HCT116 (cell line): ENCODE measurements around the gene HEPACAM2. TPM values are rescaled to one million over a fixed set of nuclear protein-coding genes. Genes with fewer than 3 reads are reported as not detected.

Source experiments
- ATAC-seq: fragments of 200-7000 bp; cut with Tn5 transposase; 2 replicates; pipeline ENCODE4 v1.9.1; 2020; ENCODE audit warnings: mild to moderate bottlenecking, moderate library complexity
- BruUV-seq: library from RNA; stranded (reverse); fragments of 400-500 nt; replicated peaks from 2 replicates; lab custom pipeline; 2021; lab: Mats Ljungman, UMichigan
- CTCF ChIA-PET: fragments of 300-600 bp; sonication (Branson Sonifier 250); formaldehyde crosslinking; loops from one replicate; lab custom pipeline; 2021; ENCODE audit warnings: antibody characterized with exemption; lab: Charles Lee
- POLR2A ChIA-PET: fragments of 300-600, 350-600 bp; sonication (Branson Sonifier 250); formaldehyde crosslinking; loops from one replicate; lab custom pipeline; 2021; ENCODE audit warnings: antibody characterized with exemption; lab: Charles Lee
- RAD21 ChIA-PET, 2 experiments: fragments of 300-600 bp; sonication (Branson Sonifier 250); formaldehyde crosslinking; loops; one replicate each; lab custom pipeline; 2023; ENCODE audit warnings: low total read pairs in 2 of 2; ENCODE audit not compliant: uncharacterized antibody in 2 of 2, unreplicated experiment in 2 of 2, low non-redundant PET in 1 of 2; lab: Charles Lee
- DNase-seq: peaks from one replicate; pipeline ENCODE4 v3.0.0-alpha.2; 2010; ENCODE audit warnings: low read depth, low spot score
- H2AFZ ChIP-seq: fragments of 200-600 bp; shearing (Covaris generic), sonication (generic); 2 replicates; pipeline ENCODE4 v1.6.1; 2017; ENCODE audit warnings: low read depth, mixed run types, mixed read lengths, antibody characterized with exemption, low read length; ENCODE audit not compliant: poor library complexity, severe bottlenecking
- H3K27ac ChIP-seq: 2 replicates; pipeline ENCODE4 v1.5.1; 2012; ENCODE audit warnings: low read depth, low read length
- H3K27me3 ChIP-seq: fragments of 200-600 bp; sonication (generic); 2 replicates; pipeline ENCODE4 v1.6.1; 2016; ENCODE audit warnings: mixed run types, low read length, mixed read lengths; ENCODE audit not compliant: insufficient read depth
- H3K36me3 ChIP-seq, 2 experiments: fragments of 200-500 bp in 1 of 2; fragments of 200-600 bp in 1 of 2; sonication (Bioruptor generic) in 1 of 2; sonication (generic) in 1 of 2; 2 replicates each; pipeline versions ENCODE4 v1.5.1 to v1.6.1; 2014 to 2016; ENCODE audit warnings: low read length in 2 of 2, inconsistent platforms in 1 of 2, mixed read lengths in 1 of 2, mixed run types in 1 of 2; ENCODE audit not compliant: insufficient read depth in 2 of 2, control insufficient read depth in 1 of 2
- H3K4me1 ChIP-seq, 2 experiments: fragments of 200-600 bp in 1 of 2; sonication (generic) in 1 of 2; 2 replicates each; pipeline versions ENCODE4 v1.5.1 to v1.6.1; 2012 to 2017; ENCODE audit warnings: low read length in 2 of 2, inconsistent platforms in 1 of 2, mild to moderate bottlenecking in 1 of 2, mixed read lengths in 1 of 2, mixed run types in 1 of 2, moderate library complexity in 1 of 2; ENCODE audit not compliant: insufficient read depth in 2 of 2, control insufficient read depth in 1 of 2
- H3K4me2 ChIP-seq: fragments of 200-600 bp; sonication (generic); 2 replicates; pipeline ENCODE4 v1.6.1; 2017; ENCODE audit warnings: mixed run types, low read length, mixed read lengths
- H3K4me3 ChIP-seq, 2 experiments: fragments of 200-600 bp in 1 of 2; sonication (generic) in 1 of 2; replicated peaks in 1 of 2; 2 replicates each; pipeline ENCODE4 v1.5.1; 2011 to 2016; ENCODE audit warnings: low read length in 2 of 2, control low read depth in 1 of 2, low read depth in 1 of 2, mild to moderate bottlenecking in 1 of 2, mixed read lengths in 1 of 2, mixed run types in 1 of 2
- H3K79me2 ChIP-seq: fragments of 200-600 bp; sonication (generic); 2 replicates; pipeline ENCODE4 v1.6.1; 2017; ENCODE audit warnings: mild to moderate bottlenecking, mixed run types, low read length, moderate library complexity, mixed read lengths; ENCODE audit not compliant: insufficient read depth
- H3K9ac ChIP-seq: fragments of 200-600 bp; sonication (generic); 2 replicates; pipeline ENCODE4 v1.6.1; 2016; ENCODE audit warnings: low read length, mixed read lengths
- H3K9me2 ChIP-seq: fragments of 200-600 bp; sonication (generic), shearing (Covaris generic); 2 replicates; pipeline ENCODE4 v1.6.1; 2017; ENCODE audit warnings: mixed run types, mild to moderate bottlenecking, moderate library complexity; ENCODE audit not compliant: insufficient read depth
- H3K9me3 ChIP-seq, 2 experiments: fragments of 200-500 bp in 1 of 2; fragments of 200-600 bp in 1 of 2; sonication (Bioruptor generic) in 1 of 2; sonication (generic) in 1 of 2; 2 replicates each; pipeline ENCODE4 v1.6.1; 2014 to 2017; ENCODE audit warnings: low read length in 2 of 2, mixed read lengths in 2 of 2, inconsistent platforms in 1 of 2, low read depth in 1 of 2, mild to moderate bottlenecking in 1 of 2, mixed run types in 1 of 2, moderate library complexity in 1 of 2; ENCODE audit not compliant: control insufficient read depth in 1 of 2, insufficient read depth in 1 of 2
- H4K20me1 ChIP-seq: fragments of 200-600 bp; sonication (generic), shearing (Covaris generic); 2 replicates; pipeline ENCODE4 v1.6.1; 2017; ENCODE audit warnings: mixed run types, mild to moderate bottlenecking, moderate library complexity; ENCODE audit not compliant: insufficient read depth
- ATF3 ChIP-seq: IDR thresholded peaks from 2 replicates; pipeline ENCODE4 v1.6.1; 2012
- ELF1 ChIP-seq: IDR thresholded peaks from 2 replicates; pipeline ENCODE4 v1.6.1; 2012; ENCODE audit warnings: low read depth, borderline replicate concordance
- EZH2 ChIP-seq: fragments of 200-600 bp; sonication (generic); IDR thresholded peaks from 2 replicates; pipeline ENCODE4 v1.6.1; 2017; ENCODE audit warnings: antibody characterized with exemption, mixed run types
- FOSL1 ChIP-seq: IDR thresholded peaks from 2 replicates; pipeline ENCODE4 v1.6.1; 2012; ENCODE audit warnings: low read depth
- POLR2AphosphoS5 ChIP-seq: IDR thresholded peaks from 2 replicates; pipeline ENCODE4 v1.6.1; 2011; ENCODE audit warnings: mild to moderate bottlenecking, low read depth, low read length, moderate library complexity
- SRF ChIP-seq: IDR thresholded peaks from 2 replicates; pipeline ENCODE4 v1.6.1; 2012; ENCODE audit warnings: low read depth
- intact Hi-C: fragments of 100-400 bp; cut with micrococcal nuclease; formaldehyde crosslinking; loops from 2 replicates; pipeline ENCODE4 v1.10.0; 2022
- total RNA-seq: library from RNA; stranded (reverse); gene quantifications from one replicate; pipeline ENCODE4 v1.2.1, GENCODE V29; 2021; ENCODE audit not compliant: unreplicated experiment
- TF ChIP-seq, protein P1 (sequence below): IDR thresholded peaks from 2 replicates; pipeline ENCODE4 v1.6.1; 2012; ENCODE audit warnings: low read depth

The HEPACAM2 gene
- total RNA-seq, 1 experiment from 2014 or later, result not detected

GRCh38 chr7:93239824-93240223 lies 13.6 kb upstream of the HEPACAM2 start:
- H3K4me1 ChIP-seq, result no peaks in the 10 kb centered on the region
- H3K4me3 ChIP-seq, result no peak overlapping the region
- no peaks in the 10 kb centered on the region for H4K20me1 ChIP-seq
- no peaks in the 10 kb centered on the region; the same call in 1 of the 2 replicates for H3K79me2 ChIP-seq
- ATAC-seq (no peak), DNase-seq (no peak)
- no peak overlapping the region for H2AFZ ChIP-seq
- no peaks in the 10 kb centered on the region for H3K9me3 ChIP-seq
- no peak overlapping the region for H3K4me2 ChIP-seq
- no peak overlapping the region for H3K27ac ChIP-seq
- no peaks in the 10 kb centered on the region for H3K27me3 ChIP-seq
- CTCF ChIA-PET, result no interaction called here
- no peaks in the 10 kb centered on the region for H3K36me3 ChIP-seq
- BruUV-seq, result no TSS peak
- intact Hi-C loops, result loop anchor here (5.0 to 10.0 kb wide), 2 partner anchors 195 to 1157 kb away; no protein-coding TSS in a partner anchor
- POLR2A ChIA-PET, result no interaction called here
- H3K9me2 ChIP-seq, result no peaks in the 10 kb centered on the region
- TF ChIP-seq ELF1 (no peak), EZH2 (no peak), POLR2AphosphoS5 (no peak), FOSL1 (no peak), SRF (no peak), ATF3 (no peak)
- TF ChIP-seq, protein P1, sequence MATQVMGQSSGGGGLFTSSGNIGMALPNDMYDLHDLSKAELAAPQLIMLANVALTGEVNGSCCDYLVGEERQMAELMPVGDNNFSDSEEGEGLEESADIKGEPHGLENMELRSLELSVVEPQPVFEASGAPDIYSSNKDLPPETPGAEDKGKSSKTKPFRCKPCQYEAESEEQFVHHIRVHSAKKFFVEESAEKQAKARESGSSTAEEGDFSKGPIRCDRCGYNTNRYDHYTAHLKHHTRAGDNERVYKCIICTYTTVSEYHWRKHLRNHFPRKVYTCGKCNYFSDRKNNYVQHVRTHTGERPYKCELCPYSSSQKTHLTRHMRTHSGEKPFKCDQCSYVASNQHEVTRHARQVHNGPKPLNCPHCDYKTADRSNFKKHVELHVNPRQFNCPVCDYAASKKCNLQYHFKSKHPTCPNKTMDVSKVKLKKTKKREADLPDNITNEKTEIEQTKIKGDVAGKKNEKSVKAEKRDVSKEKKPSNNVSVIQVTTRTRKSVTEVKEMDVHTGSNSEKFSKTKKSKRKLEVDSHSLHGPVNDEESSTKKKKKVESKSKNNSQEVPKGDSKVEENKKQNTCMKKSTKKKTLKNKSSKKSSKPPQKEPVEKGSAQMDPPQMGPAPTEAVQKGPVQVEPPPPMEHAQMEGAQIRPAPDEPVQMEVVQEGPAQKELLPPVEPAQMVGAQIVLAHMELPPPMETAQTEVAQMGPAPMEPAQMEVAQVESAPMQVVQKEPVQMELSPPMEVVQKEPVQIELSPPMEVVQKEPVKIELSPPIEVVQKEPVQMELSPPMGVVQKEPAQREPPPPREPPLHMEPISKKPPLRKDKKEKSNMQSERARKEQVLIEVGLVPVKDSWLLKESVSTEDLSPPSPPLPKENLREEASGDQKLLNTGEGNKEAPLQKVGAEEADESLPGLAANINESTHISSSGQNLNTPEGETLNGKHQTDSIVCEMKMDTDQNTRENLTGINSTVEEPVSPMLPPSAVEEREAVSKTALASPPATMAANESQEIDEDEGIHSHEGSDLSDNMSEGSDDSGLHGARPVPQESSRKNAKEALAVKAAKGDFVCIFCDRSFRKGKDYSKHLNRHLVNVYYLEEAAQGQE, result no peak
- TF ChIP-seq, all 23 proteins: peak for 0
- RAD21 ChIA-PET, result no interaction called here
- H3K9ac ChIP-seq, result no peak overlapping the region
